Measurements from ENCODE around the gene CTNNA3. TPM values are rescaled to one million over a fixed set of nuclear protein-coding genes. Genes with fewer than 3 reads are reported as not detected.
A peak's percentile ranks its signal among the peaks of the same experiment; 100 is the strongest.

Gene CTNNA3
- total RNA-seq, 2 donors from 2014 or later = 1.6 TPM; not detected in 1

DNA sequence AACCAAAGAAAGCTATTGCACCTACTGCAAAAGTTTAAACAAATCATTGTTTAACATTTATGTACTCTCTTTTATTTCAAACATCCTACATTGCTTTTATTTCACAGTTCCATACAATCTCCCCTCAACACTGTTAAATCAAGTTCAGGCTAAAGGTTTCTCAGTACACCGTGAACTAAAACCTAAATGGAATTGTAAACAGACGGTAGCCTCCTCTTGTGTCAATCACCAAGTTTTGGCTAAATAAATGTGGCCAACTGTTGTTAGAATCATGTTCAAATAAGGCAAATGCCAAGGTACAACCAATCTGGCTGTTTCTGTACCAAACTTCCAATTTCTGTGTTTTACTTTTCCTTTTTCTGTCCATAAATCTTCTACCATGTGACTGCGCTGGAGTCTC lies 1493.9 kb downstream of the CTNNA3 start:
- H3K36me3 Mint-ChIP-seq (ENCODE audit: low read depth) = no peaks in the 10 kb centered on the region
- no peak overlapping the region for H3K27ac Mint-ChIP-seq
- DNase-seq (no peak), ATAC-seq (no peak)
- H3K4me3 Mint-ChIP-seq = no peak overlapping the region
- H3K9me3 ChIP-seq (ENCODE audit: control insufficient read depth, low read length, poor library complexity, severe bottlenecking) = no peaks in the 10 kb centered on the region
- H3K27me3 Mint-ChIP-seq = peaks cover 8% of the 10 kb centered on the region
- no peaks in the 10 kb centered on the region for H3K4me1 Mint-ChIP-seq

DNA sequence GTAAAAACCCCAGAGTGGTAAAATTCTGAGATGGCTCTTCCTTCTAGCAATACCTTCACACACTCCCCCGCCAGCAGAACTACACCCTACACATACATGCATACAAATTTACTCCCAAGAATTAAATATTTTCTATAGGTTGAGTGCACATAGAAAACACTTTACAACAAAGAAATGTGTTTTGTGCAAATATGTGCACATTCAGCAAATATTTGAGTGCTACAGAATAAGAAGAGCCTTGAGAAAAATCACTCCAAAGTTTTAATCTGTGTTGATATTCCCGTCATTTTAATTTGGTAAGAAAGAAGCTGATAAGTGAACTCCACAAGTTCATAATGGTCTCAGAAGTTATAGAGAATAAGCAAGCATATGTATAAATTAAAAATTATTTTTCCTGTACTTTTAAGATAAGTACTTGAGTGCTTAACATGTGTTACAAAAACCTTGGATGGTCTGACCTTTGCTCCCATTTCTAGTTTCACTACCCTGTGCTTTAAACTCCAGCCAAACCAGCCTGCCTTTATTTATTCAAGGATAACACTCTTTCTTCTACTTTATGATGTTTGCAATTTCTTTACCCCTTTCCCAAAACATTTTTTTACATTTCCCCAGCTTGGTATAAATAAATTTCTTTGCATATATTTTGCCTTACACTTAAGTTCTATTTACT lies 1503.7 kb downstream of the CTNNA3 start:
- Mint-ChIP-seq H3K4me1 (peaks cover 6% of the 10 kb centered on the region), H3K27me3 (no peaks in the 10 kb centered on the region), H3K36me3 (ENCODE audit: low read depth) (no peaks in the 10 kb centered on the region), H3K4me3 (no peak overlapping the region), H3K27ac (no peak overlapping the region)
- ATAC-seq (no peak), DNase-seq (no peak)
- no peaks in the 10 kb centered on the region for H3K9me3 ChIP-seq (ENCODE audit: control insufficient read depth, low read length, poor library complexity, severe bottlenecking)

DNA sequence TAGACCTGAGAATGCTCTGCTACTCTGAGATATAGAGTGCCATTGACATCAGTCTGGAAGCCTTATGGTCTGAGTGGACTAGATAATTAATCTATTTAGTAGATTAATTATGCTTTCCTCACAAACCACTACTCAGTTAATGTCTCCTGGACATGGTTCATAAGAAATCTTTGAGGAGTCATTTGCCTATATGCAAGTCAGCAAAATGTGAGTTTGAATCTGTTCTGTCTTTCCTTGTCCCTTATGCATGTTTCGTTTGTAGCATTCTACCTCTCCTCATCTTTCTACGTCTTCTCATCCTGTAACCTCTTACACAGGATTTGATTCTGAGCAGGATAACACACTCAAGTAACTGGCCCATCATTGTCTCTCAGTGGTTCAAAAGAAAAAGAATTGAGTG lies 1505.6 kb downstream of the CTNNA3 start:
- no peaks in the 10 kb centered on the region for H3K9me3 ChIP-seq (ENCODE audit: control insufficient read depth, low read length, poor library complexity, severe bottlenecking)
- ATAC-seq = no peak

DNA sequence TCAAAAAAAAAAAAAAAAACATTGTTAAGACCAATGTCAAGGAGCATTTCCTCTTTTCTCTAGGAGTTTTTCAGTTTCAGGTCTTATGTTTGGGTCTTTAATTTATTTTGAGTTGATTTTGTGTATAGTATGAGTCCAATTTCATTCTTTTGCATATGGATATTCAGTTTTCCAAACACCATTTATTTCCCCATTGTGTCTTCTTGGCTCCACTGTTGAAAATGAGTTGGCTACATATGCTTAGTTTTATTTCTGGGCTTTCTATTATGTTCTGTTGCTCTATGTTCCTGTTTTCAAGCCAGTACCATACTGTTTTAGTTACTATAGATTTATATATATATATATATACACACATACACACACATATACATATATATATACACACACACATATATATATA lies 1506.7 kb downstream of the CTNNA3 start:
- no peak for DNase-seq
- no peaks in the 10 kb centered on the region for H3K9me3 ChIP-seq (ENCODE audit: control insufficient read depth, low read length, poor library complexity, severe bottlenecking)
- Mint-ChIP-seq H3K27me3 (no peaks in the 10 kb centered on the region), H3K4me1 (peaks cover 7% of the 10 kb centered on the region), H3K4me3 (no peak overlapping the region), H3K36me3 (ENCODE audit: low read depth) (no peaks in the 10 kb centered on the region), H3K27ac (no peak overlapping the region)
- ATAC-seq = no peak

More for the DNA sequence above, 1505.6 kb downstream of the CTNNA3 start:
- Mint-ChIP-seq H3K36me3 (ENCODE audit: low read depth) (no peaks in the 10 kb centered on the region), H3K27ac (no peak overlapping the region), H3K27me3 (no peaks in the 10 kb centered on the region), H3K4me1 (peaks cover 7% of the 10 kb centered on the region), H3K4me3 (no peak overlapping the region)
- DNase-seq = no peak

DNA sequence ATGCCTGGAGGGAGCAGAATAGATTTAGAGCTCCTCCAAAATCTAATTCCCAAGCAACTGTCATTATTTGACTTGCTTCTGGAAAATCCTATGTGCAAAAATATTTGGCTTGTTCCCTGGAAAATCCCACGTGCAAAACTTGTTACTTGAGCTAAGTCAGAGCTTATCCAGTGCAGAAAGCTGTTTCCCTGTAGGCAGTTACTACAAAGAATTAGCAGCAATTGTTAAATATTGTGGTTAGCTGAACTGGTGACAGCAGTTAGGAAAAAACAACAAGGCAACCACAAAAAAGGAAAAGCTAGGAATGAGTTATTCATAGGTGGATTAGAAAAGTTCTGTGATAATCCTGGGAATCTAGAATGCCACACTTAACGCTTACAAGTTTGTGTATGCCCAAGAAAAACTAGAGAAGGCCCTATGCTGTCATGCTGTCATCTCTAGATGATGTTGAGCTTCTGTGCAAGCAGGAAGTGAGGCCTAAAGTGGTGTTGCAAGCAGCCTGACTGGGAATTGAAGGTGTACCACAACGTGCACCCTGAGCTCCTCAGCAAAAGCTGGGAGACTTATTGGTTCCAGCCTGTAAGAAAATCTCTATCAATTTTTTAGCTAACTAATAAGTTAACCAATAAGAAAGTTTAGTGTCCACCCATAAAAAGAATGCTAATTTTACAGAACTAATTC lies 1508.8 kb downstream of the CTNNA3 start:
- Mint-ChIP-seq H3K4me1 (peaks cover 7% of the 10 kb centered on the region), H3K4me3 (no peak overlapping the region), H3K27me3 (no peaks in the 10 kb centered on the region), H3K27ac (no peak overlapping the region), H3K36me3 (ENCODE audit: low read depth) (no peaks in the 10 kb centered on the region)
- H3K9me3 ChIP-seq (ENCODE audit: control insufficient read depth, low read length, poor library complexity, severe bottlenecking) = no peaks in the 10 kb centered on the region
- ATAC-seq (no peak), DNase-seq (no peak)

DNA sequence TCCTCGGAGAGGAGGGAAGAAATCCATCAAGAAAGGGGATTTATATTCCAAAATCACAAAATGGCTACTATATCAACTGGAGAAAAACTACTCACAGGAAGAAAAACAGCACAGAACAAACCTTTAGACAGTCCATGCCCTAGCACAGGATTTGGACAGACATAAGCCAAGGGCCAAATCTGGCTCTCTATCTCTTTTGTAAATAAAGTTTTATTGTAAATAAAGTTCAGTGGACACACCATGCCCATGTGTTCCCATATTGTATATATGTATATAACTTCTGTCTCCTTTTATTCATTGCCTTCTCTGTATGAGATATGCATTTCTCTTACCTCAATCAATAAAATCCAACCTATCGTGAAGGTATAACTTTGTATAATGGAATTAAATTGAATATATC lies 1513.0 kb downstream of the CTNNA3 start:
- DNase-seq (no peak), ATAC-seq (no peak)
- no peak overlapping the region for H3K27ac Mint-ChIP-seq
- peaks cover 9% of the 10 kb centered on the region for H3K4me1 Mint-ChIP-seq
- H3K9me3 ChIP-seq (ENCODE audit: control insufficient read depth, low read length, poor library complexity, severe bottlenecking) = no peaks in the 10 kb centered on the region
- no peak overlapping the region for H3K4me3 Mint-ChIP-seq
- H3K36me3 Mint-ChIP-seq (ENCODE audit: low read depth) = no peaks in the 10 kb centered on the region
- H3K27me3 Mint-ChIP-seq = no peaks in the 10 kb centered on the region

DNA sequence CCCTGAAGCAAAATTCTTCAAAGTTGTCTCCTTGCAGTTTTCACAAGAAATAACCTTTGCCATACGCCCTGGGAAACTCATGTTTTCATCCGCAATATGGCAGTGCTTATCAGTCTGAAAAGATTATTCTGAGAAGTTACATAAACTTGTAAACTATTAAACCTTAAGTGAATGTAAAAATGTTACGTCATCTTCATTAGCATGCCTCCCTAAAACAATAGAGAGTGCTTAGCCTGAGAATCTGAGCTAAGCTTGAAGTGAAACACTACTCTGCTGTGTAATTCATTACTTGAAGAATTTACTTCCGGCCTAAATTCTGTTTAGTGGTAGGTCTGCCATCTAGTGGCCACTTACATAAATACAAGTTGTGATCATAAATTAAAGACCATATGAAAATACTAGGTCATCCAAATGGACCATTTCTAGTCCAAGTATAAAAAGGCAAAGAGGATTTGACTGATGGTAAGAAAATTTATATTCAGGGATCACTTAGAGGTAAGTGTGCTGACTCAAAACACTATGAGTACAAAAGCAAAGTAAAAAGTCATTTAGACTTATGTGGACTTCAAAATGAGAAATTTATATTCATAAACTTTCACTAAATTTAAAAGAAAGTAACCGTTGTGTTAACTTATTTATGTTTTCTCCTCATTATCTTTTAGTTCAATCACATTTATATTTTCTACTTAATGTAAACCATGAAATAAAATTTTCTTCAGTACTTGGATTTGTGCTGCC lies 1515.2 kb downstream of the CTNNA3 start:
- H3K27ac Mint-ChIP-seq = no peak overlapping the region
- DNase-seq (no peak), ATAC-seq (peak; percentile 74)
- no peaks in the 10 kb centered on the region for H3K9me3 ChIP-seq (ENCODE audit: control insufficient read depth, low read length, poor library complexity, severe bottlenecking)
- peaks cover 2% of the 10 kb centered on the region for H3K4me1 Mint-ChIP-seq
- no peak overlapping the region for H3K4me3 Mint-ChIP-seq
- H3K27me3 Mint-ChIP-seq = no peaks in the 10 kb centered on the region
- no peaks in the 10 kb centered on the region for H3K36me3 Mint-ChIP-seq (ENCODE audit: low read depth)

DNA sequence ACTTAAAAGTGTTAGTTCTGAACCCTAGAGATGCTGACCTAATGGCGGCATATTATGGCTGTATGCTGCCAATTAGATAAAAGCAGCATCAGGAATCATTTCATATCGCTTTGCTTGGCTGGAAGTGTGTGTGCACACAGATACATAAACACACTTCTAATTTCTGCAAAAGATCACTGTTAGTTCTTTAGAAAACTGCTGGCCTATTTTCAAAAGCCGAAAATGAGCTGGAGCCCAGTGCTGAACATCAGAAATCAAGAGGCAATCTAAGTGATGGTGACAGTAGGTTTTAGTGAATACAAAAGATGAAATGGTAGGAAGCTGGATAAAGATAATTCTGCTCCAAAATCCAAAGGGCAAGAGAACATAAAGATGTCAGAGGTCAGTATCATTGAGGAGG lies 1516.0 kb downstream of the CTNNA3 start:
- ATAC-seq (no peak), DNase-seq (no peak)
- H3K4me3 Mint-ChIP-seq = no peak overlapping the region
- H3K27me3 Mint-ChIP-seq = no peaks in the 10 kb centered on the region
- peaks cover 2% of the 10 kb centered on the region for H3K4me1 Mint-ChIP-seq
- no peaks in the 10 kb centered on the region for H3K9me3 ChIP-seq (ENCODE audit: control insufficient read depth, low read length, poor library complexity, severe bottlenecking)
- H3K27ac Mint-ChIP-seq = no peak overlapping the region
- no peaks in the 10 kb centered on the region for H3K36me3 Mint-ChIP-seq (ENCODE audit: low read depth)

DNA sequence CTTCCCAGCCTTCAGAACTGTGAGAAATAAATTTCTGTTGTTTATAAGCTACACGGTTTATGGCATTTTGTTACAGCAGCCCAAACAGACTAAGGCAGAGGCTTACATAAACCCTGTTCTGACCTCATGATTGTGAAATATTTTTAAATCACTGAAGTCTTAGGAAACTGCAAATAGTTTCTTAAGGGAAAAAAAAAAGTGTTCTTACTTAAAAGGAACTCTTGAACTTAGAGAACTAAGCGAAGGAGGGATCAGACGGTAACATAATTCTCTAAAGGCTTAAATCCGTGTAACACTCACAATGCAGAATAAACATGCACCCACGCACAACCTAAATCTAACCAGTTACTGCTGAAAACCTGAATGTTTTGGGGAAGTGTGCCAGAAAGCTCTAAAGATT lies 1519.2 kb downstream of the CTNNA3 start:
- ATAC-seq (no peak), DNase-seq (no peak)
- H3K9me3 ChIP-seq (ENCODE audit: control insufficient read depth, low read length, poor library complexity, severe bottlenecking) = no peaks in the 10 kb centered on the region
- H3K27me3 Mint-ChIP-seq = no peaks in the 10 kb centered on the region
- H3K4me3 Mint-ChIP-seq = no peak overlapping the region
- no peaks in the 10 kb centered on the region for H3K36me3 Mint-ChIP-seq (ENCODE audit: low read depth)
- peaks cover 2% of the 10 kb centered on the region for H3K4me1 Mint-ChIP-seq
- no peak overlapping the region for H3K27ac Mint-ChIP-seq

DNA sequence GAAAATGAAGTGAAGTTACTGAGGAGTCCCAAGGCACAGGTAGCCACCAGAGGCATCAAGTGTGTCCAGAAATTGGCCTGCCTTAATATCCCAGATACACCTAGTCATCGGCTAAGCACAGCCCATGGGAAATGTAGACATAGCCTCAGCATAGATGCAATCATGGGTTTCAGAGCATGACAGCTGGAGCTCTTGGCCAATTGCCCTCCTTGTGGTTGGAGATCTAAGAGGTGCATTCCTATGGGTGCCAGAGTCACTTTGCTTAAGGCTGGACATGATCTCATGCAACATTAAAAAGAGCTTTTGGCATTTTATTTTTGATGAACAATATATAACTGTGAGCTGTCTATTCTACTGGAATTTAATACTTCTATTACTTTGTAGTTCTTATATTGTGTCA lies 1528.2 kb downstream of the CTNNA3 start:
- Mint-ChIP-seq H3K27ac (no peak overlapping the region), H3K36me3 (ENCODE audit: low read depth) (no peaks in the 10 kb centered on the region), H3K4me1 (no peaks in the 10 kb centered on the region), H3K4me3 (no peak overlapping the region), H3K27me3 (peaks cover 5% of the 10 kb centered on the region)
- DNase-seq (no peak), ATAC-seq (no peak)
- H3K9me3 ChIP-seq (ENCODE audit: control insufficient read depth, low read length, poor library complexity, severe bottlenecking) = no peaks in the 10 kb centered on the region

DNA sequence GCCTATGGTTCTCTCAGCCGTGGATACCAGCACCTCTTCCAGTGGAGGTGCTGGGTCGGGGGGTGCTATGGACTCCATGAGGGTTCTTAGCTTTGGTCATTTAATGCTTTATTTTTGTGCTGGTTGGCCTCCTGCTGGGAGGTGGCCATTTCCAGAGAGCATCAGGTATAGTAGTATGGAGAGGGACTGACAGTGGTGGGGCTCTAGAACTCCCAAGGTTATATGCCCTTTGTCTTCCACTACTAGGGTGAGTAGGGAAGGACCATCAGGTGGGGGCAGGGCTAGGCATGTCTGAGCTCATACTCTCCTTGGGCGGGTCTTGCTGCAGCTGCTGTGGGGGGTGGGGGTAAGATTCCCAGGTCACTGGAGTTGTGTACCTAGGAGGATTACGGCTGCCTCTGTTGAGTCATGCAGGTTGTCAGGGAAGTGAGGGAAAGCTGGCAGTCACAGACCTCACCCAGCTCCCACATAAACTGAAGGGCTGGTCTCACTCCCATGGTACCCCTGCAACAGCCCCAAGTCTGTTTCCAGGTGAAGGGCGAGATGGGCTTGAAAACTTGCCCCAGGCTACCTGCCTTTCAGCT lies 1533.3 kb downstream of the CTNNA3 start:
- ATAC-seq (no peak), DNase-seq (no peak)
- H3K4me3 Mint-ChIP-seq = no peak overlapping the region
- no peak overlapping the region for H3K27ac Mint-ChIP-seq
- no peaks in the 10 kb centered on the region for H3K4me1 Mint-ChIP-seq
- peaks cover 5% of the 10 kb centered on the region for H3K27me3 Mint-ChIP-seq
- H3K36me3 Mint-ChIP-seq (ENCODE audit: low read depth) = no peaks in the 10 kb centered on the region
- H3K9me3 ChIP-seq (ENCODE audit: control insufficient read depth, low read length, poor library complexity, severe bottlenecking) = no peaks in the 10 kb centered on the region

DNA sequence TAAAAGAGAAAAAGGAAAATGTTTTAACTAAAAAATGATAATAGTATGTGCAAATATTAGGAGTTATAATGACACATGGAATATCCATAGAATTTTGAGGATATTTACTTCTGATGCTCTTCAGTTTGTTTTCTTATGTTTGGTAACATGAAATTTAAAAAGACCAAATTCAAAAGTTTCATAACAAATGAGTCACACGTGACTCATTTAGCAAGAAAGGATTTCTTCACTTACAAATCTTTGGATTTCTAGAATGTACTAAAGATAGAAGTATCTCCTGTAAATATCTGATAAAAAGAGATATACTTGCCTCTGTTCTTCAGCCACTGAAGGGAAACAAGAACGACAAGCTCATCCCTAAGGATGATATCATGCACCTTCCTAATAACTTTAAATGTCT lies 1544.6 kb downstream of the CTNNA3 start:
- no peaks in the 10 kb centered on the region for H3K9me3 ChIP-seq (ENCODE audit: control insufficient read depth, low read length, poor library complexity, severe bottlenecking)
- DNase-seq = no peak
- Mint-ChIP-seq H3K4me1 (no peaks in the 10 kb centered on the region), H3K27ac (no peak overlapping the region), H3K4me3 (no peak overlapping the region), H3K36me3 (ENCODE audit: low read depth) (no peaks in the 10 kb centered on the region), H3K27me3 (peaks cover 3% of the 10 kb centered on the region)
- ATAC-seq = no peak

DNA sequence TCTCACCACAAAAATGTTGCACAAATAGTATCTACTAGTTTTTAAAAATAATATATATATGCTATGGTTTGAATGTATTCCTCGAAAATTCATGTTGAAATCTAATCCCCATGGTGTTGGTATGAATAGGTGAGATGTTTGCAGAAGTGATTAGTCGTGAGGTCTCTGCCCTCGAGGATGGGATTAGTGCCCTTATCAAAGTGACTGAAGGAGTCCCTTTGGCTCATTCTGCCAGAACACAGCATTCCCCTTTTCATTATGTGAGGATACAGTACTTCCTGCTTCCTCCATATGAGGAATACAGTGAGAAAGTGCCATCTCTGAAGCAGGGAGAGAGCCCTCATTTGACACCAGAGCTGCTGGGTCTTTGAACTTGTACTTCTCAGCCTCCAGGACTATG lies 1547.7 kb downstream of the CTNNA3 start:
- Mint-ChIP-seq H3K4me1 (no peaks in the 10 kb centered on the region), H3K4me3 (no peak overlapping the region), H3K36me3 (ENCODE audit: low read depth) (no peaks in the 10 kb centered on the region), H3K27ac (no peak overlapping the region), H3K27me3 (peaks cover 6% of the 10 kb centered on the region)
- ATAC-seq (no peak), DNase-seq (no peak)
- no peaks in the 10 kb centered on the region for H3K9me3 ChIP-seq (ENCODE audit: control insufficient read depth, low read length, poor library complexity, severe bottlenecking)

Measured in T-helper 17 cell (primary cell).